T-cell (primary cell): Measurements from ENCODE around the gene HDAC9. TPM values are rescaled to one million over a fixed set of nuclear protein-coding genes. Genes with fewer than 3 reads are reported as not detected.

Source experiments
- ATAC-seq, 4 experiments: fragments of 200-7000 bp in 3 of 4; fragments of 150-1000 bp in 1 of 4; cut with Tn5 transposase; replicated peaks in 1 of 4; 1 replicate in 3 of 4; 2 replicates in 1 of 4; pipeline ENCODE4 v1.10.0; 2021; ENCODE audit warnings: moderate library complexity in 3 of 4, mild to moderate bottlenecking in 2 of 4, moderate number of reproducible peaks in 1 of 4
- CTCF ChIA-PET, 2 donors: fragments of 300-600 bp; sonication (Branson Sonifier 250); formaldehyde crosslinking; loops; one replicate each; lab custom pipeline; 2022; ENCODE audit warnings: antibody characterized with exemption in 2 of 2; lab: Charles Lee
- POLR2A ChIA-PET, 2 donors: fragments of 300-600 bp; sonication (Branson Sonifier 250); formaldehyde crosslinking; loops; one replicate each; lab custom pipeline; 2022; ENCODE audit warnings: antibody characterized with exemption in 2 of 2; lab: Charles Lee
- DNase-seq, 35 experiments: peaks; one replicate each; pipeline versions ENCODE4 v3.0.0 to v3.0.0-alpha.2; 2013 to 2023
- H3K27ac ChIP-seq: one replicate; pipeline ENCODE4 v1.5.1; 2013; ENCODE audit warnings: low read length
- H3K27me3 ChIP-seq, 2 experiments: replicated peaks in 1 of 2; 1 replicate in 1 of 2; 2 replicates in 1 of 2; pipeline versions ENCODE4 v1.6.1 to v1.7.0; 2013; ENCODE audit warnings: low read length in 1 of 2, mixed read lengths in 1 of 2; ENCODE audit not compliant: control insufficient read depth in 2 of 2, insufficient read depth in 2 of 2; ENCODE audit errors: extremely low read depth in 1 of 2
- H3K36me3 ChIP-seq, 2 donors: 1 replicate in 1 of 2; 2 replicates in 1 of 2; pipeline versions ENCODE4 v1.6.1 to v1.7.0; 2013; ENCODE audit warnings: low read length in 1 of 2; ENCODE audit not compliant: control insufficient read depth in 2 of 2, insufficient read depth in 1 of 2; ENCODE audit errors: extremely low read depth in 1 of 2
- H3K4me1 ChIP-seq, 2 experiments: 1 replicate in 1 of 2; 2 replicates in 1 of 2; pipeline versions ENCODE4 v1.6.1 to v1.7.0; 2013; ENCODE audit warnings: low read length in 2 of 2, mixed read lengths in 1 of 2; ENCODE audit not compliant: insufficient read depth in 2 of 2, control insufficient read depth in 1 of 2; ENCODE audit errors: extremely low read depth in 1 of 2
- H3K4me3 ChIP-seq, 2 donors: 1 replicate in 1 of 2; 2 replicates in 1 of 2; pipeline versions ENCODE4 v1.5.1 to v1.7.0; 2013; ENCODE audit warnings: mild to moderate bottlenecking in 2 of 2, low read length in 1 of 2, moderate library complexity in 1 of 2; ENCODE audit not compliant: control insufficient read depth in 1 of 2; ENCODE audit errors: extremely low read depth in 1 of 2
- H3K9me3 ChIP-seq: 2 replicates; pipeline ENCODE4 v1.7.0; 2013
- H3K27ac Mint-ChIP-seq, 2 donors: one replicate each; pipeline ENCODE4 v1.8.0; 2020 to 2021; ENCODE audit warnings: mild to moderate bottlenecking in 2 of 2, mixed read lengths in 2 of 2
- H3K27me3 Mint-ChIP-seq, 2 donors: one replicate each; pipeline ENCODE4 v1.8.0; 2021 to 2022; ENCODE audit warnings: mixed read lengths in 2 of 2
- H3K36me3 Mint-ChIP-seq: one replicate; pipeline ENCODE4 v1.8.0; 2021; ENCODE audit warnings: mixed read lengths
- H3K4me1 Mint-ChIP-seq, 3 donors: one replicate each; pipeline ENCODE4 v1.8.0; 2020 to 2022; ENCODE audit warnings: mixed read lengths in 3 of 3, mild to moderate bottlenecking in 1 of 3
- H3K4me3 Mint-ChIP-seq, 3 donors: one replicate each; pipeline ENCODE4 v1.8.0; 2020 to 2022; ENCODE audit warnings: mild to moderate bottlenecking in 3 of 3, mixed read lengths in 3 of 3, moderate library complexity in 3 of 3
- H3K9me3 Mint-ChIP-seq, 3 donors: one replicate each; pipeline ENCODE4 v1.8.0; 2020 to 2022; ENCODE audit warnings: mixed read lengths in 3 of 3
- WGBS: methylation state at CpG from one replicate; pipeline ENCODE4 v1.1.5; 2013; ENCODE audit warnings: missing lambda C conversion rate; ENCODE audit not compliant: insufficient coverage; 5-methylcytosine and 5-hydroxymethylcytosine counted together
- total RNA-seq, 35 experiments: library from RNA in 6 of 35; stranded (reverse) in 6 of 35; fragments of 120-200 nt in 1 of 35; gene quantifications; one replicate each; pipeline versions ENCODE4 v1.2.1 to v1.2.4 and lab custom pipeline; 2013 to 2026

Gene HDAC9
- total RNA-seq, 5 donors from 2014 or later (not counting 1 experiment from before 2014, with no cell fraction given): 2.8 to 6.7 (median 4.7) TPM

- no peak overlapping the region for H3K27ac ChIP-seq
- Mint-ChIP-seq H3K9me3 (peaks cover 0 to 3% (median 0%) of the 10 kb centered on the region in 3 donors), H3K4me3 (no peak overlapping the region), H3K27ac (no peak overlapping the region), H3K4me1 (no peaks in the 10 kb centered on the region), H3K36me3 (no peaks in the 10 kb centered on the region), H3K27me3 (no peaks in the 10 kb centered on the region)
- H3K4me3 ChIP-seq: no peak overlapping the region
- DNase-seq: no peak
- no peaks in the 10 kb centered on the region for H3K27me3 ChIP-seq
- ATAC-seq: no peak
- H3K4me1 ChIP-seq: no peaks in the 10 kb centered on the region
- no peaks in the 10 kb centered on the region for H3K9me3 ChIP-seq
- WGBS: 69% methylated on average over 2 of the region's 2 CpGs
- no peaks in the 10 kb centered on the region for H3K36me3 ChIP-seq
- ChIA-PET POLR2A (no interaction called here), CTCF (no interaction called here)
These were observed 180.0 kb downstream of the HDAC9 start for GRCh38 chr7:18675579-18675978.

DNA sequence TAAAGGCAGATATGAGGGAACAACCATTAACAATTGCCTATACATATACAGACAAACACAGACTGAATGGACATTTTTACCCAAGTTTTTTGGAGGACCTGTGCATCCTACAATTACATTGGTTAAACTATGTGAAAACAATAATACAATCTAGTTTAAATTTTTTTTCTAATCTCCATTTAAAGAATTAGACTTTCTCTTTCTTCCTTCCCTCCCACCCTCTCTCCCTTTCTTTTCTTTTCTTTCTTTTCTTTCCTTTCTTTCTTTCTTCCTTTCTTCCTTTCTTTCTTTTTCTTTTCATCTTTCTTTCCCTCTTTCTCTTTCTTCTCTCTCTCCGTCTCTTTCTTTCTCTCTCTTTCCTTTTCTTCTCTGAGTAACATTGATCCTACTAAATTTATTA, 183.7 kb downstream of the HDAC9 start:
- H3K9me3 Mint-ChIP-seq: peaks cover 0 to 3% (median 3%) of the 10 kb centered on the region in 3 donors
- DNase-seq (no peak), ATAC-seq (no peak)
- H3K27ac ChIP-seq: no peak overlapping the region
- no peaks in the 10 kb centered on the region for H3K36me3 ChIP-seq
- WGBS: no CpG with 5 or more reads among the region's 1 CpG
- H3K27me3 ChIP-seq: no peaks in the 10 kb centered on the region
- no peaks in the 10 kb centered on the region for H3K4me1 ChIP-seq
- POLR2A ChIA-PET: no interaction called here
- no peak overlapping the region for H3K4me3 Mint-ChIP-seq
- H3K27me3 Mint-ChIP-seq: no peaks in the 10 kb centered on the region
- no peaks in the 10 kb centered on the region for H3K9me3 ChIP-seq
- no peaks in the 10 kb centered on the region for H3K36me3 Mint-ChIP-seq
- CTCF ChIA-PET: no interaction called here
- no peak overlapping the region for H3K4me3 ChIP-seq
- no peak overlapping the region for H3K27ac Mint-ChIP-seq
- no peaks in the 10 kb centered on the region for H3K4me1 Mint-ChIP-seq

- no peak overlapping the region for H3K27ac Mint-ChIP-seq
- no peak overlapping the region for H3K27ac ChIP-seq
- DNase-seq (no peak), ATAC-seq (no peak)
- peaks cover 0 to 3% (median 3%) of the 10 kb centered on the region in 3 donors for H3K9me3 Mint-ChIP-seq
- no peaks in the 10 kb centered on the region for H3K4me1 ChIP-seq
- POLR2A ChIA-PET: no interaction called here
- CTCF ChIA-PET: no interaction called here
- no peaks in the 10 kb centered on the region for H3K27me3 Mint-ChIP-seq
- no peaks in the 10 kb centered on the region for H3K9me3 ChIP-seq
- H3K4me3 Mint-ChIP-seq: no peak overlapping the region
- H3K36me3 Mint-ChIP-seq: no peaks in the 10 kb centered on the region
- WGBS: no CpG with 5 or more reads among the region's 2 CpGs
- H3K27me3 ChIP-seq: no peaks in the 10 kb centered on the region
- H3K36me3 ChIP-seq: no peaks in the 10 kb centered on the region
- no peak overlapping the region for H3K4me3 ChIP-seq
- H3K4me1 Mint-ChIP-seq: no peaks in the 10 kb centered on the region
These were observed 185.0 kb downstream of the HDAC9 start for GRCh38 chr7:18680576-18680975.

GRCh38 chr7:18684916-18685315, 189.4 kb downstream of the HDAC9 start:
- no peaks in the 10 kb centered on the region for H3K27me3 Mint-ChIP-seq
- no peak overlapping the region for H3K27ac ChIP-seq
- no peak for DNase-seq
- no peaks in the 10 kb centered on the region for H3K9me3 ChIP-seq
- no peaks in the 10 kb centered on the region for H3K4me1 Mint-ChIP-seq
- no CpG with 5 or more reads among the region's 1 CpG for WGBS
- H3K4me1 ChIP-seq: no peaks in the 10 kb centered on the region
- ATAC-seq: no peak
- ChIA-PET POLR2A (no interaction called here), CTCF (no interaction called here)
- no peak overlapping the region for H3K4me3 Mint-ChIP-seq
- no peak overlapping the region for H3K4me3 ChIP-seq
- no peak overlapping the region for H3K27ac Mint-ChIP-seq
- no peaks in the 10 kb centered on the region for H3K36me3 Mint-ChIP-seq
- no peaks in the 10 kb centered on the region for H3K27me3 ChIP-seq
- H3K9me3 Mint-ChIP-seq: peaks cover 0 to 3% (median 0%) of the 10 kb centered on the region in 3 donors
- H3K36me3 ChIP-seq: no peaks in the 10 kb centered on the region

DNA sequence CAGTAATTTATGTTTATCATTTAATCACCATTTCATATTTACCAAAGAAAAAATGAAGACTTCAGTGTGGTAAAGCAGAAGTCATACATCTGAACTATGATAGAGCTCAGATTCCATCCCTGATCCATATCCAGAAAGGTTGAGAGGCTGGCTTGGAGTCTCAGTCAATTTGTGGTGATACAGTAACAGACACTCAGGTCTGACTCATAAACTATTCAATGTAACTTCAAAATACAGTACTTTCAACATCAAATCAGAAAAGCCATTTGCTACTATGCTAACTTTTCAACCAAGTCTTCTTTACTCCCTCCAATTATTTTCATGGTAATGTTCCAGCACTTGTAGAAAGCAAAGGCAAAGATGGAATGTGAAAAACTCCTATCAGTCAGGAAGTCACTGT, 190.4 kb downstream of the HDAC9 start:
- Mint-ChIP-seq H3K4me3 (no peak overlapping the region), H3K27me3 (no peaks in the 10 kb centered on the region), H3K36me3 (no peaks in the 10 kb centered on the region), H3K9me3 (peaks cover 0 to 3% (median 0%) of the 10 kb centered on the region in 3 donors), H3K4me1 (no peaks in the 10 kb centered on the region), H3K27ac (no peak overlapping the region)
- POLR2A ChIA-PET: no interaction called here
- DNase-seq (no peak), ATAC-seq (no peak)
- Histone ChIP-seq H3K36me3 (no peaks in the 10 kb centered on the region), H3K27ac (no peak overlapping the region), H3K4me3 (no peak overlapping the region), H3K9me3 (no peaks in the 10 kb centered on the region), H3K27me3 (no peaks in the 10 kb centered on the region), H3K4me1 (no peaks in the 10 kb centered on the region)
- CTCF ChIA-PET: interaction anchor here in 1 of 2 donors (0.6 kb wide), 1 partner anchor 1045 kb away, joined by 3 read pairs; no protein-coding TSS in a partner anchor

GRCh38 chr7:18689551-18689950, 194.0 kb downstream of the HDAC9 start:
- H3K27ac Mint-ChIP-seq: no peak overlapping the region
- no peaks in the 10 kb centered on the region for H3K9me3 Mint-ChIP-seq
- WGBS: 71% methylated on average over 2 of the region's 2 CpGs
- H3K36me3 Mint-ChIP-seq: no peaks in the 10 kb centered on the region
- no peaks in the 10 kb centered on the region for H3K27me3 Mint-ChIP-seq
- no peak overlapping the region for H3K27ac ChIP-seq
- H3K4me3 Mint-ChIP-seq: no peak overlapping the region
- no peak overlapping the region for H3K4me3 ChIP-seq
- no peaks in the 10 kb centered on the region for H3K9me3 ChIP-seq
- ATAC-seq (no peak), DNase-seq (no peak)
- CTCF ChIA-PET: no interaction called here
- H3K4me1 Mint-ChIP-seq: no peaks in the 10 kb centered on the region
- POLR2A ChIA-PET: no interaction called here
- H3K4me1 ChIP-seq: no peaks in the 10 kb centered on the region
- H3K27me3 ChIP-seq: no peaks in the 10 kb centered on the region
- H3K36me3 ChIP-seq: no peaks in the 10 kb centered on the region

DNA sequence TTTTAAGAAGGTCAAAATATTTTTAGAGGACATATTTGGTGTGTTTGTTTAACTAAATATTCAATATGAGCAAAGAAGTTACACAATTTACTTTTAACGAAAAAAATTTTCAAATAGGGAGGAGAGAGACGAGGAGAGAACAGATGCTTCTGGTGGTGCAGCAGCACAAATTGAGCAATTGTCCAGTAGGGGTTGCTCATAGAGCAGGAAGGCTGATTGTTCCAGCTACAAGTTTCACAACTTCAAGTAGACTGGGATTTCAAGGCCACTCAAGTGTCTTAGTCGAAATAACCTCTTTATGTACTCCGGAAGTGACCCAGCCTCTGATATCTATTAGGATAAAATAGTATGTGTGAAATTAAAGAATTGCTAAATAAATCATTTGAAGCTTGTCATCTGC, 197.9 kb downstream of the HDAC9 start:
- Mint-ChIP-seq H3K36me3 (no peaks in the 10 kb centered on the region), H3K27me3 (no peaks in the 10 kb centered on the region), H3K27ac (no peak overlapping the region), H3K4me1 (no peaks in the 10 kb centered on the region), H3K9me3 (no peaks in the 10 kb centered on the region), H3K4me3 (no peak overlapping the region)
- ATAC-seq (no peak), DNase-seq (no peak)
- Histone ChIP-seq H3K27ac (no peak overlapping the region), H3K4me3 (no peak overlapping the region), H3K27me3 (no peaks in the 10 kb centered on the region), H3K9me3 (no peaks in the 10 kb centered on the region), H3K36me3 (no peaks in the 10 kb centered on the region), H3K4me1 (no peaks in the 10 kb centered on the region)
- WGBS: no CpG with 5 or more reads among the region's 4 CpGs
- CTCF ChIA-PET: no interaction called here
- POLR2A ChIA-PET: no interaction called here
